Peyer's patch (tissue), 4 donors: Measurements from ENCODE around the gene LRP1-AS. TPM values are rescaled to one million over a fixed set of nuclear protein-coding genes. Genes with fewer than 3 reads are reported as not detected.

ENCODE experiments used
- DNase-seq, 3 donors: peaks; one replicate each; pipeline ENCODE4 v3.0.0-alpha.2; 2017 to 2019
- H3K27ac ChIP-seq, 4 donors: fragments of 200-600 bp; sonication (generic); one replicate each; pipeline ENCODE4 v1.5.1; 2016 to 2019
- H3K27me3 ChIP-seq, 2 donors: fragments of 200-600 bp; sonication (generic); one replicate each; pipeline ENCODE4 v1.5.1; 2019
- H3K36me3 ChIP-seq, 3 donors: fragments of 200-600 bp; sonication (generic); one replicate each; pipeline ENCODE4 v1.5.1; 2016 to 2019
- H3K4me1 ChIP-seq, 4 donors: fragments of 200-600 bp; sonication (generic); one replicate each; pipeline ENCODE4 v1.5.1; 2016 to 2019
- H3K4me3 ChIP-seq, 4 donors: fragments of 200-600 bp; sonication (generic); 1 replicate in 3 of 4; 2 replicates in 1 of 4; pipeline ENCODE4 v1.5.1; 2016 to 2019; ENCODE audit warnings: mild to moderate bottlenecking in 1 of 4
- H3K9me3 ChIP-seq, 4 donors: fragments of 200-600 bp; sonication (generic); one replicate each; pipeline ENCODE4 v1.5.1; 2016 to 2019; ENCODE audit warnings: mild to moderate bottlenecking in 1 of 4
- CTCF ChIP-seq, 6 experiments: fragments of 450-650 bp in 4 of 6; fragments of 200-600 bp in 2 of 6; sonication (generic) in 1 of 6; IDR thresholded peaks; one replicate each; pipeline ENCODE4 v1.5.1; 2017 to 2019; ENCODE audit warnings: antibody characterized with exemption in 6 of 6, mild to moderate bottlenecking in 3 of 6, moderate library complexity in 1 of 6
- POLR2A ChIP-seq, 2 donors: fragments of 450-650 bp; IDR thresholded peaks; one replicate each; pipeline ENCODE4 v1.5.1; 2017; ENCODE audit warnings: antibody characterized with exemption in 2 of 2, mild to moderate bottlenecking in 2 of 2, moderate library complexity in 2 of 2
- total RNA-seq, 4 donors: library from RNA; depleted of rRNA; stranded (reverse); fragments of >200 nt; gene quantifications; one replicate each; pipeline ENCODE4 v1.1.0, GENCODE V29; 2016

LRP1-AS gene
- total RNA-seq, 4 donors from 2014 or later, result not detected

- no peak overlapping the region for H3K4me3 ChIP-seq
- H3K36me3 ChIP-seq, result peaks cover 0 to 98% (median 0%) of the 10 kb centered on the region in 3 donors
- no peaks in the 10 kb centered on the region for H3K4me1 ChIP-seq
- no peaks in the 10 kb centered on the region for H3K9me3 ChIP-seq
- no peaks in the 10 kb centered on the region for H3K27me3 ChIP-seq
- TF ChIP-seq CTCF (IDR thresholded peaks at IDR 0.05), result no peak
- TF ChIP-seq POLR2A (IDR thresholded peaks at IDR 0.05), result no peak
- DNase-seq, result no peak
- no peak overlapping the region for H3K27ac ChIP-seq
These were observed 46.8 kb upstream of the LRP1-AS start for GRCh38 chr12:57194253-57194652.

- Histone ChIP-seq H3K27ac (no peak overlapping the region), H3K9me3 (no peaks in the 10 kb centered on the region), H3K4me3 (no peak overlapping the region), H3K4me1 (no peaks in the 10 kb centered on the region), H3K36me3 (peaks cover 0 to 98% (median 0%) of the 10 kb centered on the region in 3 donors), H3K27me3 (no peaks in the 10 kb centered on the region)
- TF ChIP-seq CTCF (IDR thresholded peaks at IDR 0.05), result no peak
- no peak for TF ChIP-seq POLR2A (IDR thresholded peaks at IDR 0.05)
- no peak for DNase-seq
These were observed 46.4 kb upstream of the LRP1-AS start for GRCh38 chr12:57193706-57194245.

- no peak for DNase-seq
- Histone ChIP-seq H3K36me3 (peaks cover 0 to 98% (median 0%) of the 10 kb centered on the region in 3 donors), H3K27ac (no peak overlapping the region), H3K27me3 (no peaks in the 10 kb centered on the region), H3K4me3 (no peak overlapping the region), H3K4me1 (no peaks in the 10 kb centered on the region), H3K9me3 (no peaks in the 10 kb centered on the region)
- TF ChIP-seq CTCF (IDR thresholded peaks at IDR 0.05), result no peak
- TF ChIP-seq POLR2A (IDR thresholded peaks at IDR 0.05), result no peak
These were observed 45.5 kb upstream of the LRP1-AS start for GRCh38 chr12:57192920-57193319.

GRCh38 chr12:57191410-57191809 is 44.0 kb upstream of the LRP1-AS start:
- no peak for DNase-seq
- Histone ChIP-seq H3K36me3 (peaks cover 0 to 98% (median 0%) of the 10 kb centered on the region in 3 donors), H3K9me3 (no peaks in the 10 kb centered on the region), H3K27me3 (no peaks in the 10 kb centered on the region), H3K4me3 (no peak overlapping the region), H3K4me1 (no peaks in the 10 kb centered on the region), H3K27ac (no peak overlapping the region)
- no peak for TF ChIP-seq POLR2A (IDR thresholded peaks at IDR 0.05)
- TF ChIP-seq CTCF (IDR thresholded peaks at IDR 0.05), result no peak

GRCh38 chr12:57190821-57191220 is 43.4 kb upstream of the LRP1-AS start:
- no peak for DNase-seq
- TF ChIP-seq POLR2A (IDR thresholded peaks at IDR 0.05) (no peak), CTCF (IDR thresholded peaks at IDR 0.05) (no peak)
- Histone ChIP-seq H3K9me3 (no peaks in the 10 kb centered on the region), H3K4me1 (no peaks in the 10 kb centered on the region), H3K27me3 (no peaks in the 10 kb centered on the region), H3K4me3 (no peak overlapping the region), H3K36me3 (peaks cover 0 to 98% (median 0%) of the 10 kb centered on the region in 3 donors), H3K27ac (no peak overlapping the region)

- Histone ChIP-seq H3K4me1 (no peaks in the 10 kb centered on the region), H3K4me3 (no peak overlapping the region), H3K36me3 (peaks cover 0 to 98% (median 0%) of the 10 kb centered on the region in 3 donors), H3K9me3 (no peaks in the 10 kb centered on the region), H3K27ac (no peak overlapping the region), H3K27me3 (no peaks in the 10 kb centered on the region)
- no peak for DNase-seq
- TF ChIP-seq POLR2A (IDR thresholded peaks at IDR 0.05), result no peak
- no peak for TF ChIP-seq CTCF (IDR thresholded peaks at IDR 0.05)
These were observed 42.6 kb upstream of the LRP1-AS start for GRCh38 chr12:57190037-57190436.
